HCT116 (cell line): Measurements from ENCODE around the gene LACRT. TPM values are rescaled to one million over a fixed set of nuclear protein-coding genes. Genes with fewer than 3 reads are reported as not detected.

Source experiments
- ATAC-seq: fragments of 200-7000 bp; cut with Tn5 transposase; 2 replicates; pipeline ENCODE4 v1.9.1; 2020; ENCODE audit warnings: mild to moderate bottlenecking, moderate library complexity
- BruUV-seq: library from RNA; stranded (reverse); fragments of 400-500 nt; replicated peaks from 2 replicates; lab custom pipeline; 2021; lab: Mats Ljungman, UMichigan
- CTCF ChIA-PET: fragments of 300-600 bp; sonication (Branson Sonifier 250); formaldehyde crosslinking; loops from one replicate; lab custom pipeline; 2021; ENCODE audit warnings: antibody characterized with exemption; lab: Charles Lee
- POLR2A ChIA-PET: fragments of 300-600, 350-600 bp; sonication (Branson Sonifier 250); formaldehyde crosslinking; loops from one replicate; lab custom pipeline; 2021; ENCODE audit warnings: antibody characterized with exemption; lab: Charles Lee
- RAD21 ChIA-PET, 2 experiments: fragments of 300-600 bp; sonication (Branson Sonifier 250); formaldehyde crosslinking; loops; one replicate each; lab custom pipeline; 2023; ENCODE audit warnings: low total read pairs in 2 of 2; ENCODE audit not compliant: uncharacterized antibody in 2 of 2, unreplicated experiment in 2 of 2, low non-redundant PET in 1 of 2; lab: Charles Lee
- DNase-seq: peaks from one replicate; pipeline ENCODE4 v3.0.0-alpha.2; 2010; ENCODE audit warnings: low read depth, low spot score
- H2AFZ ChIP-seq: fragments of 200-600 bp; shearing (Covaris generic), sonication (generic); 2 replicates; pipeline ENCODE4 v1.6.1; 2017; ENCODE audit warnings: low read depth, mixed run types, mixed read lengths, antibody characterized with exemption, low read length; ENCODE audit not compliant: poor library complexity, severe bottlenecking
- H3K27ac ChIP-seq: 2 replicates; pipeline ENCODE4 v1.5.1; 2012; ENCODE audit warnings: low read depth, low read length
- H3K27me3 ChIP-seq: fragments of 200-600 bp; sonication (generic); 2 replicates; pipeline ENCODE4 v1.6.1; 2016; ENCODE audit warnings: mixed run types, low read length, mixed read lengths; ENCODE audit not compliant: insufficient read depth
- H3K36me3 ChIP-seq, 2 experiments: fragments of 200-500 bp in 1 of 2; fragments of 200-600 bp in 1 of 2; sonication (Bioruptor generic) in 1 of 2; sonication (generic) in 1 of 2; 2 replicates each; pipeline versions ENCODE4 v1.5.1 to v1.6.1; 2014 to 2016; ENCODE audit warnings: low read length in 2 of 2, inconsistent platforms in 1 of 2, mixed read lengths in 1 of 2, mixed run types in 1 of 2; ENCODE audit not compliant: insufficient read depth in 2 of 2, control insufficient read depth in 1 of 2
- H3K4me1 ChIP-seq, 2 experiments: fragments of 200-600 bp in 1 of 2; sonication (generic) in 1 of 2; 2 replicates each; pipeline versions ENCODE4 v1.5.1 to v1.6.1; 2012 to 2017; ENCODE audit warnings: low read length in 2 of 2, inconsistent platforms in 1 of 2, mild to moderate bottlenecking in 1 of 2, mixed read lengths in 1 of 2, mixed run types in 1 of 2, moderate library complexity in 1 of 2; ENCODE audit not compliant: insufficient read depth in 2 of 2, control insufficient read depth in 1 of 2
- H3K4me2 ChIP-seq: fragments of 200-600 bp; sonication (generic); 2 replicates; pipeline ENCODE4 v1.6.1; 2017; ENCODE audit warnings: mixed run types, low read length, mixed read lengths
- H3K4me3 ChIP-seq, 2 experiments: fragments of 200-600 bp in 1 of 2; sonication (generic) in 1 of 2; replicated peaks in 1 of 2; 2 replicates each; pipeline ENCODE4 v1.5.1; 2011 to 2016; ENCODE audit warnings: low read length in 2 of 2, control low read depth in 1 of 2, low read depth in 1 of 2, mild to moderate bottlenecking in 1 of 2, mixed read lengths in 1 of 2, mixed run types in 1 of 2
- H3K79me2 ChIP-seq: fragments of 200-600 bp; sonication (generic); 2 replicates; pipeline ENCODE4 v1.6.1; 2017; ENCODE audit warnings: mild to moderate bottlenecking, mixed run types, low read length, moderate library complexity, mixed read lengths; ENCODE audit not compliant: insufficient read depth
- H3K9ac ChIP-seq: fragments of 200-600 bp; sonication (generic); 2 replicates; pipeline ENCODE4 v1.6.1; 2016; ENCODE audit warnings: low read length, mixed read lengths
- H3K9me2 ChIP-seq: fragments of 200-600 bp; sonication (generic), shearing (Covaris generic); 2 replicates; pipeline ENCODE4 v1.6.1; 2017; ENCODE audit warnings: mixed run types, mild to moderate bottlenecking, moderate library complexity; ENCODE audit not compliant: insufficient read depth
- H3K9me3 ChIP-seq, 2 experiments: fragments of 200-500 bp in 1 of 2; fragments of 200-600 bp in 1 of 2; sonication (Bioruptor generic) in 1 of 2; sonication (generic) in 1 of 2; 2 replicates each; pipeline ENCODE4 v1.6.1; 2014 to 2017; ENCODE audit warnings: low read length in 2 of 2, mixed read lengths in 2 of 2, inconsistent platforms in 1 of 2, low read depth in 1 of 2, mild to moderate bottlenecking in 1 of 2, mixed run types in 1 of 2, moderate library complexity in 1 of 2; ENCODE audit not compliant: control insufficient read depth in 1 of 2, insufficient read depth in 1 of 2
- H4K20me1 ChIP-seq: fragments of 200-600 bp; sonication (generic), shearing (Covaris generic); 2 replicates; pipeline ENCODE4 v1.6.1; 2017; ENCODE audit warnings: mixed run types, mild to moderate bottlenecking, moderate library complexity; ENCODE audit not compliant: insufficient read depth
- CBX3 ChIP-seq: IDR thresholded peaks from 2 replicates; pipeline ENCODE4 v1.6.1; 2012; ENCODE audit warnings: low read depth
- CEBPB ChIP-seq: IDR thresholded peaks from 2 replicates; pipeline ENCODE4 v1.6.1; 2012; ENCODE audit warnings: low read depth
- ELF1 ChIP-seq: IDR thresholded peaks from 2 replicates; pipeline ENCODE4 v1.6.1; 2012; ENCODE audit warnings: low read depth, borderline replicate concordance
- EZH2phosphoT487 ChIP-seq: fragments of 200-600 bp; IDR thresholded peaks from 2 replicates; pipeline ENCODE4 v1.6.1; 2018; ENCODE audit warnings: antibody characterized with exemption, borderline replicate concordance
- POLR2AphosphoS5 ChIP-seq: IDR thresholded peaks from 2 replicates; pipeline ENCODE4 v1.6.1; 2011; ENCODE audit warnings: mild to moderate bottlenecking, low read depth, low read length, moderate library complexity
- RAD21 ChIP-seq: IDR thresholded peaks from 2 replicates; pipeline ENCODE4 v1.6.1; 2012; ENCODE audit warnings: low read depth, mild to moderate bottlenecking
- SP1 ChIP-seq: IDR thresholded peaks from 2 replicates; pipeline ENCODE4 v1.6.1; 2012; ENCODE audit warnings: low read depth
- ZNF274 ChIP-seq: fragments of 200-500 bp; sonication (Bioruptor generic); IDR thresholded peaks from 2 replicates; pipeline ENCODE4 v1.6.1; 2014; ENCODE audit warnings: mild to moderate bottlenecking, low read depth, low read length, inconsistent platforms
- intact Hi-C: fragments of 100-400 bp; cut with micrococcal nuclease; formaldehyde crosslinking; loops from 2 replicates; pipeline ENCODE4 v1.10.0; 2022
- total RNA-seq: library from RNA; stranded (reverse); gene quantifications from one replicate; pipeline ENCODE4 v1.2.1, GENCODE V29; 2021; ENCODE audit not compliant: unreplicated experiment
- TF ChIP-seq, protein P1 (sequence below): IDR thresholded peaks from 2 replicates; pipeline ENCODE4 v1.6.1; 2012
- TF ChIP-seq, protein P2 (sequence below): IDR thresholded peaks from 2 replicates; pipeline ENCODE4 v1.6.1; 2012
- TF ChIP-seq, protein P3 (sequence below): IDR thresholded peaks from 2 replicates; pipeline ENCODE4 v1.6.1; 2011; ENCODE audit warnings: mild to moderate bottlenecking, low read length, moderate library complexity; ENCODE audit not compliant: insufficient replicate concordance; ENCODE audit errors: extremely low read depth
- TF ChIP-seq, protein P4 (sequence below), 3 experiments: fragments of 200-600 bp in 1 of 3; sonication (generic) in 1 of 3; IDR thresholded peaks in 2 of 3; conservative IDR thresholded peaks in 1 of 3; 2 replicates each; pipeline ENCODE4 v1.5.1; 2012 to 2017; ENCODE audit warnings: low read depth in 2 of 3, low read length in 2 of 3, antibody characterized with exemption in 1 of 3, borderline replicate concordance in 1 of 3, control low read depth in 1 of 3, mild to moderate bottlenecking in 1 of 3, mixed read lengths in 1 of 3, mixed run types in 1 of 3, moderate library complexity in 1 of 3; ENCODE audit not compliant: insufficient read depth in 1 of 3

LACRT gene
- total RNA-seq, 1 experiment from 2014 or later, result not detected

DNA sequence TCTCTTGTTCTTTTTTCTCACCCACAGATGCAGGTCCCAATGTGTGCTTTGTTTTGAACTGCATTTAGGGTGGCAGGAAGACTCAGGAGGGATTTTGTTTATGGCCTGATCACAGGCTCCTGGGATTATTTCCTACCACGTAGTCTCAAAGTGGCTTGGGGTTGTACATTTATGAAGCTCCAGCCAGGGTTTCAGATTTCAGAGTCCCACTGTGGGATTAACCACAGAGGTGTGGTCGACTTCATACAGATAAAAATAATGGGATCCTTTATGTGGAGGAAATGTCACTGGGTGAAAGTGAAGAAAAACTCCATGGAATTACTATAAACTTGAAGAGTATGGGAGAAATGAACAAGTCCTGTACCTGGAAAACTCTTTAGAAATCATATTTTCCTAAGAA, 32.0 kb downstream of the LACRT start:
- RAD21 ChIA-PET, result no interaction called here
- Histone ChIP-seq H3K27me3 (no peaks in the 10 kb centered on the region), H4K20me1 (no peaks in the 10 kb centered on the region), H3K79me2 (no peaks in the 10 kb centered on the region), H3K36me3 (no peaks in the 10 kb centered on the region), H3K9me3 (no peaks in the 10 kb centered on the region), H3K27ac (no peak overlapping the region), H3K9ac (no peak overlapping the region), H3K4me3 (no peak overlapping the region), H3K9me2 (no peaks in the 10 kb centered on the region)
- no TSS peak for BruUV-seq
- intact Hi-C loops, result loop anchor here (5.0 kb wide), 1 partner anchor 335 kb away; no protein-coding TSS in a partner anchor
- POLR2A ChIA-PET, result no interaction called here
- no peak for DNase-seq
- TF ChIP-seq, protein P1, sequence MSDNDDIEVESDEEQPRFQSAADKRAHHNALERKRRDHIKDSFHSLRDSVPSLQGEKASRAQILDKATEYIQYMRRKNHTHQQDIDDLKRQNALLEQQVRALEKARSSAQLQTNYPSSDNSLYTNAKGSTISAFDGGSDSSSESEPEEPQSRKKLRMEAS, result no peak
- TF ChIP-seq CEBPB, result no peak
- TF ChIP-seq, protein P2, sequence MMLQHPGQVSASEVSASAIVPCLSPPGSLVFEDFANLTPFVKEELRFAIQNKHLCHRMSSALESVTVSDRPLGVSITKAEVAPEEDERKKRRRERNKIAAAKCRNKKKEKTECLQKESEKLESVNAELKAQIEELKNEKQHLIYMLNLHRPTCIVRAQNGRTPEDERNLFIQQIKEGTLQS, result no peak
- TF ChIP-seq, all 23 proteins: peak for 0
- H2AFZ ChIP-seq, result no peak overlapping the region
- no peak overlapping the region; the same call in 1 of the 2 replicates for H3K4me2 ChIP-seq
- CTCF ChIA-PET, result interaction anchor here (1.1 to 2.8 kb wide), 4 partner anchors 20 to 100 kb away, joined by 3 to 11 read pairs (median 6); no protein-coding TSS in a partner anchor
- H3K4me1 ChIP-seq, result peaks cover 0 to 11% of the 10 kb centered on the region in 2 experiments; a peak in 3 of 4 replicates
- 0 out of 2 replicates have a peak, but pooled peaks have one; percentile 15 for ATAC-seq

DNA sequence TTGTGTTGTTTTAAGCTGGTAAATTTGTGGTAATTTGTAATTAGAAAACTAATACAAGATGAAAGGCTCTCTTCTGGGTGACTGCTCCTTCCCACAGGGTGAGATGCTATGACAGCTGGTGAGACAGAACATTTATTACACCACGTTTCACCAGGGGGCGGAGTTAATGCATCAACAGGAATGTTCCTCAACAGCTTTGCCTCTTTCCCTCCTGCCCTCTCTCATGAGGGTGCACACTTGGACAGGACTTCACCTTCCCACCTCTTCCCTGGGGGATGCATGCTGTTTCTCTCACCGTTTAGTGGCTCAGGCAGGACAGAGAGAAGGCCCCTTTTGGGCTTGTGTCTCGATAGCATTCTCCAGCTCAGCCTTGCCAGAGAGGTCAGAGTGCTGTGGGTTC, 32.9 kb downstream of the LACRT start:
- Histone ChIP-seq H3K27me3 (no peaks in the 10 kb centered on the region), H3K4me1 (peaks cover 0 to 11% of the 10 kb centered on the region in 2 experiments; a peak in 3 of 4 replicates), H3K4me3 (no peak overlapping the region), H4K20me1 (no peaks in the 10 kb centered on the region), H3K27ac (no peak overlapping the region), H3K9ac (no peak overlapping the region), H3K79me2 (no peaks in the 10 kb centered on the region), H2AFZ (peak overlapping the region; percentile 43), H3K4me2 (no peak overlapping the region), H3K9me3 (no peaks in the 10 kb centered on the region), H3K36me3 (no peaks in the 10 kb centered on the region), H3K9me2 (no peaks in the 10 kb centered on the region)
- POLR2A ChIA-PET, result interaction anchor here (0.6 to 1.1 kb wide), 2 partner anchors 22 to 99 kb away, joined by 4 read pairs; no protein-coding TSS in a partner anchor
- ATAC-seq (peak; percentile 51; the same call in 1 of the 2 replicates), DNase-seq (no peak)
- BruUV-seq, result no TSS peak
- intact Hi-C loops, result loop anchor here (5.0 kb wide), 1 partner anchor 335 kb away; no protein-coding TSS in a partner anchor
- RAD21 ChIA-PET, result interaction anchor here in 1 of 2 experiments (0.6 kb wide), 1 partner anchor 53 kb away, joined by 4 read pairs; no protein-coding TSS in a partner anchor
- CTCF ChIA-PET, result interaction anchor here (0.8 to 2.8 kb wide), 8 partner anchors 11 to 202 kb away, joined by 3 to 11 read pairs (median 4); no protein-coding TSS in a partner anchor
- TF ChIP-seq, protein P3, sequence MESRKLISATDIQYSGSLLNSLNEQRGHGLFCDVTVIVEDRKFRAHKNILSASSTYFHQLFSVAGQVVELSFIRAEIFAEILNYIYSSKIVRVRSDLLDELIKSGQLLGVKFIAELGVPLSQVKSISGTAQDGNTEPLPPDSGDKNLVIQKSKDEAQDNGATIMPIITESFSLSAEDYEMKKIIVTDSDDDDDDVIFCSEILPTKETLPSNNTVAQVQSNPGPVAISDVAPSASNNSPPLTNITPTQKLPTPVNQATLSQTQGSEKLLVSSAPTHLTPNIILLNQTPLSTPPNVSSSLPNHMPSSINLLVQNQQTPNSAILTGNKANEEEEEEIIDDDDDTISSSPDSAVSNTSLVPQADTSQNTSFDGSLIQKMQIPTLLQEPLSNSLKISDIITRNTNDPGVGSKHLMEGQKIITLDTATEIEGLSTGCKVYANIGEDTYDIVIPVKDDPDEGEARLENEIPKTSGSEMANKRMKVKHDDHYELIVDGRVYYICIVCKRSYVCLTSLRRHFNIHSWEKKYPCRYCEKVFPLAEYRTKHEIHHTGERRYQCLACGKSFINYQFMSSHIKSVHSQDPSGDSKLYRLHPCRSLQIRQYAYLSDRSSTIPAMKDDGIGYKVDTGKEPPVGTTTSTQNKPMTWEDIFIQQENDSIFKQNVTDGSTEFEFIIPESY, result no peak
- TF ChIP-seq SP1, result no peak
- no peak for TF ChIP-seq EZH2phosphoT487
- TF ChIP-seq, protein P2, result no peak
- TF ChIP-seq RAD21, result no peak
- no peak for TF ChIP-seq CBX3
- no peak for TF ChIP-seq ELF1
- TF ChIP-seq, protein P4, sequence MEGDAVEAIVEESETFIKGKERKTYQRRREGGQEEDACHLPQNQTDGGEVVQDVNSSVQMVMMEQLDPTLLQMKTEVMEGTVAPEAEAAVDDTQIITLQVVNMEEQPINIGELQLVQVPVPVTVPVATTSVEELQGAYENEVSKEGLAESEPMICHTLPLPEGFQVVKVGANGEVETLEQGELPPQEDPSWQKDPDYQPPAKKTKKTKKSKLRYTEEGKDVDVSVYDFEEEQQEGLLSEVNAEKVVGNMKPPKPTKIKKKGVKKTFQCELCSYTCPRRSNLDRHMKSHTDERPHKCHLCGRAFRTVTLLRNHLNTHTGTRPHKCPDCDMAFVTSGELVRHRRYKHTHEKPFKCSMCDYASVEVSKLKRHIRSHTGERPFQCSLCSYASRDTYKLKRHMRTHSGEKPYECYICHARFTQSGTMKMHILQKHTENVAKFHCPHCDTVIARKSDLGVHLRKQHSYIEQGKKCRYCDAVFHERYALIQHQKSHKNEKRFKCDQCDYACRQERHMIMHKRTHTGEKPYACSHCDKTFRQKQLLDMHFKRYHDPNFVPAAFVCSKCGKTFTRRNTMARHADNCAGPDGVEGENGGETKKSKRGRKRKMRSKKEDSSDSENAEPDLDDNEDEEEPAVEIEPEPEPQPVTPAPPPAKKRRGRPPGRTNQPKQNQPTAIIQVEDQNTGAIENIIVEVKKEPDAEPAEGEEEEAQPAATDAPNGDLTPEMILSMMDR (IDR thresholded peaks at IDR 0.05 in 2 of 3, conservative IDR thresholded peaks at IDR 0.05 in 1 of 3; ENCODE audit: borderline replicate concordance in 1 of 3, insufficient read depth in 1 of 3, low read depth in 2 of 3, low read length in 2 of 3), result no peak
- TF ChIP-seq POLR2AphosphoS5, result no peak
- TF ChIP-seq ZNF274, result no peak
